KMS-11 (cell line): ENCODE results near the gene PDE6H.

ENCODE experiments used
- H2AFZ ChIP-seq: fragments of 200-600 bp; sonication (generic); 2 replicates; pipeline ENCODE4 v1.6.1; 2016; ENCODE audit warnings: antibody characterized with exemption, mixed run types, low read depth
- H3K27ac ChIP-seq: fragments of 200-600 bp; sonication (generic); 2 replicates; pipeline ENCODE4 v1.6.1; 2016; ENCODE audit warnings: mild to moderate bottlenecking, mixed run types
- H3K27me3 ChIP-seq: fragments of 200-600 bp; sonication (generic); 2 replicates; pipeline ENCODE4 v1.6.1; 2017; ENCODE audit warnings: mild to moderate bottlenecking, low read depth, mixed run types, moderate library complexity; ENCODE audit not compliant: insufficient read depth
- H3K36me3 ChIP-seq: fragments of 200-600 bp; sonication (generic); 2 replicates; pipeline ENCODE4 v1.6.1; 2017; ENCODE audit warnings: mild to moderate bottlenecking, mixed run types; ENCODE audit not compliant: insufficient read depth
- H3K4me1 ChIP-seq: fragments of 200-600 bp; sonication (generic); 2 replicates; pipeline ENCODE4 v1.6.1; 2016; ENCODE audit warnings: mild to moderate bottlenecking, low read depth, mixed run types; ENCODE audit not compliant: poor library complexity, severe bottlenecking
- H3K4me2 ChIP-seq: fragments of 200-600 bp; sonication (generic); 2 replicates; pipeline ENCODE4 v1.7.0; 2016; ENCODE audit warnings: mild to moderate bottlenecking, mixed run types
- H3K4me3 ChIP-seq: fragments of 200-600 bp; sonication (generic); IDR thresholded peaks from 2 replicates; pipeline ENCODE4 v1.6.1; 2017; ENCODE audit warnings: low read depth, low read length, mixed read lengths; ENCODE audit not compliant: insufficient read depth
- H3K79me2 ChIP-seq: fragments of 200-600 bp; sonication (generic); 2 replicates; pipeline ENCODE4 v1.6.1; 2016; ENCODE audit warnings: low read depth, mixed run types; ENCODE audit not compliant: insufficient read depth
- H3K9ac ChIP-seq: fragments of 200-600 bp; sonication (generic); 2 replicates; pipeline ENCODE4 v1.6.1; 2016; ENCODE audit warnings: mild to moderate bottlenecking, mixed run types
- H4K20me1 ChIP-seq: fragments of 200-600 bp; sonication (generic); 2 replicates; pipeline ENCODE4 v1.6.1; 2016; ENCODE audit warnings: mild to moderate bottlenecking, mixed run types; ENCODE audit not compliant: insufficient read depth
- CTCF ChIP-seq: fragments of 200-600 bp; sonication (generic); conservative IDR thresholded peaks from 2 replicates; pipeline ENCODE4 v1.6.1; 2017; ENCODE audit warnings: low read depth, mild to moderate bottlenecking, antibody characterized with exemption, low read length, moderate library complexity, mixed read lengths

PDE6H gene

DNA sequence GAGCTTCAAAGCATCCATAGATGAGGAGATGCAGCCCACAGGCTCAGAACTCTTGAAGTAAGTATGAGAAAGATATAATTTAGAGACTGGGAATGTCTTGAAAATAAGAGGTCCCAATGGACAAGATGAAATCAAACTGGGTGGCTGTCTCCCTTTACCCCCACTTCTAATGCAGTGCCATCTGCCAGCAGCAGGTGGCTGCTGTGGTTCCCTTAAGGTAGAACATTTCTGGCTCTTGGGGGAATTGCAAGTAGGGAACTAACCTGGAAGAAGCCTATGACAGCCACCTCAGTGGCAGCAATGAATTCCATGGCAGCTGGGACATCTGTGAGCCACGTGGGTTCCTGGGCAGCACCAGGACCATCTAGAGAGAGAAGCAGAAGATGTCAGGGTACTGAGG, 35.2 kb upstream of the PDE6H start:
- no peaks in the 10 kb centered on the region for H3K4me1 ChIP-seq
- no peak overlapping the region for H3K27ac ChIP-seq
- H4K20me1 ChIP-seq, result no peaks in the 10 kb centered on the region
- H3K4me3 ChIP-seq, result no peak overlapping the region
- no peak overlapping the region for H2AFZ ChIP-seq
- no peaks in the 10 kb centered on the region for H3K36me3 ChIP-seq
- no peaks in the 10 kb centered on the region for H3K27me3 ChIP-seq
- H3K9ac ChIP-seq, result no peak overlapping the region
- TF ChIP-seq CTCF, result no peak; the same call in 1 of the 2 replicates
- no peaks in the 10 kb centered on the region for H3K79me2 ChIP-seq
- no peak overlapping the region for H3K4me2 ChIP-seq

DNA sequence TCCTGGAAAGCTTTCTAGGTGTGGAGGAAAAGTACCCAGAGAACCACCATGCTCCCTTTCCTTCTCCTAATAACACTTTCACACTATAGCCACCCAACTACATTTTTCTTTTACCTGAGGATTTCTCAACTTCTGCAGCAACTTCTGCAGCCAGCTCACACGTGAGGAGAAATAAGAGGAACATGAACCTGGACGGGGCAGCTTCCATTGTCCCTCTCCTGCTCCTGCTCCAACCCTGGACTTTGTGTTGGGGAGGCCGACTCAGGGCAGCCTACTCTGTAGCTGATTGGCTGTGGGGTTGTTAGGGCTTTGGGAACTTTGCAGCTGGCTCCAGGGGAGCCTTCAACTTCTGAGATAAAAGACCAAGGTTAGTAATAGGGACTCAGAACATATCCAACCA, 34.5 kb upstream of the PDE6H start, which contains the start of gene ERP27:
Gene ERP27 (minus strand): TSS at position 237 of the 400 bp plus-strand sequence. CDS start 29 bp downstream, at position 208.
- no peak for TF ChIP-seq CTCF
- no peaks in the 10 kb centered on the region for H4K20me1 ChIP-seq
- H2AFZ ChIP-seq, result no peak within 1 kb of the TSS
- H3K4me2 ChIP-seq, result no peak within 1 kb of the TSS
- H3K4me1 ChIP-seq, result no peaks in the 10 kb centered on the region
- H3K79me2 ChIP-seq, result no peaks in the 10 kb centered on the region
- no peak within 1 kb of the TSS for H3K9ac ChIP-seq
- no peak within 1 kb of the TSS for H3K4me3 ChIP-seq
- H3K27me3 ChIP-seq, result no peaks in the 10 kb centered on the region
- H3K27ac ChIP-seq, result no peak within 1 kb of the TSS
- H3K36me3 ChIP-seq, result no peaks in the 10 kb centered on the region

DNA sequence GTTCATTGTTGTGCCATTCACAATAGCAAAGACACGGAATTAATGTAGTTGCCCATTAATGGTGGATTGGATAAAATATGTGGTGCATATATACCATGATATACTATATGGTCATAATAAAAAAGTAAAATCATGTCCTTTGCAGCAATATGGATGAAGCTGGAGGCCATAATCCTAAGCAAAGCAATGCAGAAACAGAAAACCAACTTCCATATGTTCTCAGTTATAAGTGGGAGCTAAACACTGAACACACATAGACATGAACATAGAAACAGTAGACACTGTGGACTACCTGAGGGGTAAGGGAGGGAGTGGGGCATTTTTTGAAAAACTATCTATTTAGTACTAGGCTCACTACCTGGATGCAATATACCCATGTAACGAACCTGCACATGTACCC, 31.5 kb upstream of the PDE6H start:
- Histone ChIP-seq H3K27ac (no peak overlapping the region), H2AFZ (no peak overlapping the region), H3K4me2 (no peak overlapping the region), H3K27me3 (no peaks in the 10 kb centered on the region), H3K36me3 (no peaks in the 10 kb centered on the region), H3K4me3 (no peak overlapping the region), H3K4me1 (no peaks in the 10 kb centered on the region), H4K20me1 (no peaks in the 10 kb centered on the region), H3K9ac (no peak overlapping the region), H3K79me2 (no peaks in the 10 kb centered on the region)
- TF ChIP-seq CTCF, result no peak

GRCh38 chr12:14942196-14942931, 30.5 kb upstream of the PDE6H start:
- no peak overlapping the region for H3K4me3 ChIP-seq
- no peak overlapping the region for H3K27ac ChIP-seq
- H3K36me3 ChIP-seq, result no peaks in the 10 kb centered on the region

More at GRCh38 chr12:14942196-14942931, 30.5 kb upstream of the PDE6H start:
- Histone ChIP-seq H2AFZ (no peak overlapping the region), H3K27me3 (no peaks in the 10 kb centered on the region), H3K4me2 (no peak overlapping the region), H3K4me1 (no peaks in the 10 kb centered on the region), H3K9ac (no peak overlapping the region), H4K20me1 (no peaks in the 10 kb centered on the region), H3K79me2 (no peaks in the 10 kb centered on the region)
- TF ChIP-seq CTCF, result no peak
